ENCODE data around the gene CSPG4.
A peak's percentile ranks its signal among the peaks of the same experiment; 100 is the strongest.

CSPG4 gene

GRCh38 chr15:75663931-75664421, 48.7 kb downstream of the CSPG4 start:
- peak; percentile 85 for DNase-seq

DNA sequence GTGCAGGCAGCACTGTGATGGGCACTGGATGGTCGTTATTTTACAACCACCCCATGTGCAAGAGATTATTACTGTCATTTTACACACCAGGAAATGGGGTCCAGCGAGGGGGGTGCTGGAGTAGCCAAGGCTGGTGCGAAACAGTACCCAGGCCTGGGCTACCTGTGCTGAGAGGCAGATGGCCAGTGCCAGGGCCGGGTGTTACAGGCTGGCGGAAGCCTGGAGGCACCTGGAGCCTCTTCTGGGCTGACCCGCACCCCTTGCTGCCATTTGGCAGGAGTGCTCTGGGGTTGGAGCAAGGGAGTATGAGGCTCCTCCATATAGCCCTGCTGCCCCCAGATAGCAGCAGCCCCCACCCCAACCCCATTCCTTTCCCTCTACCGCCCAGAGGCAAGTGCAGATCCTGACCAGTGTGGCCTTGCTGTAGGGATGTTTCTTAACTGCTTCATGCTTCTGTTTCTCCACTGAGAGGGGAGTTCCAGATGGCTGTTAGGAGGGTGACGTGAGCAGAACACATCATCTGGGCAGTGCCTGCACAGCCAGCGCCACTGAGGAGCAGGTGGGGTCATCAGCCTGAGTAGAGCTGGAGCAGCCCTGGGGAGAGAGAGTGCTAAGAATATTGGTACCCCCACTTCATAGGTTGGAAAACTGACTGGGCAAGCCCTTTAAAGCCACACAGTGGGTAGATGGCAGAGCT, 49.7 kb downstream of the CSPG4 start:
- DNase-seq = peak; percentile 21

DNA sequence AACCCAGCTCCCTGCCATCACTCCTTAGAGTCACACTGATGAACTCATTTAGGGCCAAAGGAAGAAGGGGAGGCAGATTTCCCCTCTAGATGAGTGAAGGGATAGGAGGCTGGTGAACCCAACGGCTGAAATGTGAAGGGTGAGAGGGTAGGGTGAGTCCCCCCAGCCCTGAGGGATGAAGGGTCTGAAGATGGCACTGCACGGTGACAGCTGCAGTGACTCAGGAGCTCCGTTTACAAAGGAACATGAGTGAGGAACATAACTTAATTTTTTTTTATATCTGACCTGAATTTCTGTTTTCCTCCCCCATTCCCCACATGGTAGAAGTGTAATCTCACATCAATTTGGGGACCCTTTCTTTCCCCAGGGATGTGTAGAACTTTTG, 50.9 kb downstream of the CSPG4 start:
- DNase-seq = no peak

DNA sequence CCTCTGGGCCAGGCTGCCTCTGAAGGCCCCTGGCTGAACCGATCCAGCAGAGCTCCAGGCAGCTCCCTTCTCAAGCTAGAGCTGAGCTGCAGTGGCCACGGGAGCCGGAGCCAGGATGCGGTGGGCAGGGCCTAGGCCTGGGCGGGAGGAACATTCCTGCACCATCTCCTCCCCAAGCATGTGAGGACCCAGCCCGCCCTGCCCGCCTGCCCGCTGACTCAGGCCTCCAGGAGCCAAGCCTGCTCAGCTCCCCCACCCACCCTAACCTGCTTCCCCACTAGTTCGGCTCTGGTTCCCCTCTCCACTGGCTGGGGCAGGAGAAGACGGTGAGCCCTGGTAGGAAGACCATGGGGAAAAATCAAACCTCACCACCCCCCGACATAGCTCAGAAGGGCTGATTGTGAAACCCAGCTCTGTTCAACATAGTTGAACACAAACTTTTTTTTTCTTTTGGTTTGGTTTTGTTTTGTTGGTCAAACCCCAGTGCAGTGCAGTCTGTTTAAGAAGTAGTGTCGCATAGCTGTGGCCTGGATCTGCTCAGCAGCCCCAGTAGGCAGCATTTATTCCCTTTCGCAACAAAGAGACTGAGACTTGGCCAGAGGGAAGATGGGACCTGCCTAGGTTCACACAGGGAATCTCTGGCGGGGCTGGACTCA, 51.4 kb downstream of the CSPG4 start:
- DNase-seq = no peak

GRCh38 chr15:75659928-75660645, 52.6 kb downstream of the CSPG4 start:
- DNase-seq = peak; percentile 40

- DNase-seq = no peak
Measured at GRCh38 chr15:75659141-75659771, 53.4 kb downstream of the CSPG4 start.

GRCh38 chr15:75656813-75657212, 55.8 kb downstream of the CSPG4 start:
- no peak for DNase-seq

DNA sequence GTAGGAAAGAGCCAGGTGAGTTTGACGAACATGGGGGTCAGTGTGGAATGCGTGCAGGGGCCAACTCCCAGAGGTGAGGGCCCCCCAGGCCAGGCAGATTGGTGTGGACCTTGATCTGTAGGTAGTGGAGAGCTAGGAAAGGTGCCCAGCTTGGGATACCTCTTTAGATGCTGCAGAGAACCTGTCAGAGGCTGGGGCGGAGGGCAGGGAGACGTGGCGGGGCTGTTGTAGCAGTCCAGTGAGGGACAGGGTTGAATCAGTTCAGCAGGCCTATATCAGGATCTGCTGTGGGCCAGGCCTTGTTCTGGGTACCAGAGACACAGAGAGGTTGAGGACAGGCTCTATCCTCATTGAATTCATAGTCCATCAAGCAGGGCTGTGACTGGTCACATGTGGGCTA, 56.3 kb downstream of the CSPG4 start:
- DNase-seq = no peak

DNA sequence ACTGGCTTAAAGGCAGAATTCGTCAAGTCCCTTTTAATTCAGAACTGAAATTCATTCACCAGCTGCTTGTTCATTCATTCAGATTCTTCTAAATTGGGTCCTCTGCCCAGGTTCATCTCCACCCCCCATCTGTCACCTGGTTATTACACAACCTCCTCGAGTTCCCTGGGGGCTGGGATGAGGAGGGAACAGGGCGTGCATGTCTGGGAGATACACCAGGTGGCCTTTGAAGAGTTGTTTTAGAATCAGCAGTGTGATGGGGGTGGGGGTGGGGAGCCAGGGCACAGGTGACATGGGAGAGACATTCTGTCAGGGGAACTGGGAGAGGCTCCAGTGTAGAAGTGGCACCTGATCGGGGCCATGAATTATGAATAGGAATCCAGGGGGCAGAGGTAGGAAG, 56.7 kb downstream of the CSPG4 start:
- peak; percentile 82 for DNase-seq

GRCh38 chr15:75654201-75654907, 58.3 kb downstream of the CSPG4 start:
- no peak for DNase-seq

GRCh38 chr15:75653347-75653913, 59.2 kb downstream of the CSPG4 start:
- no peak for DNase-seq

DNA sequence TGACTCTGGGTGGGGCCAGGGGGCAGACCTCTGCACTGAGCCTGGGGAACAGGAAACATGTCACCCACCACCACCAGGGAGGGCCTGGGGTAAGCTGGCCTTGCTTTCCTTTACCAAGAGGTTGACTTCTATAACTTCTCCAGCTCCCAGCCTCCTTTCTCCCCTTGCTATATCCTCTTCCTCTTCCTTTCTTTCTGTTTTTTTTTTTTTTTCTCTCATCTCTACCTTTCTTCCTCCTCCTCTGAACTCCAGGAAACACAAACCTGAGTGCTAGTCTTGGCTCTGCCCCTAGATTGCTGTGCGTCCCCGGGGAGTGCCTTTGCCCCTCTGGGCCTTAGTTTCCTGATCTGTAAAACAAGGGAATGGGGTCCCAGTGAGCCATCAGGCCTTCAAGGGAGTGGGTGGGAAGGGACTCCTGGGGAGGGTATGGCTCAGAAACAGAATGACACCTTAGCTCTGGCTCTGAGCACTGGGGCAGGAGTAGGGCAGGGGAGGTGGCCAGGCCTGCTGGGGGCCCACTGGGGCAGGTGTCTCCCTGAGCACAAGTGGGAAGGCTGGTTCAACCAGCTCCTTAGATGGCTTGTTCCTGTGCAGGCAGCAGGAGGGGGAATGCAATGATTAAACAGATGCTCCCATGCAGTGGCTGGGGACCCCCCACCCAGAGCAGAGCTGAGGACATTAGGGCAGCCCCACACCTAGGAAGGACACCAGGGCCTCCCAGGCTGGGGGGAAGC, 60.7 kb downstream of the CSPG4 start:
- DNase-seq = peak; percentile 46

DNA sequence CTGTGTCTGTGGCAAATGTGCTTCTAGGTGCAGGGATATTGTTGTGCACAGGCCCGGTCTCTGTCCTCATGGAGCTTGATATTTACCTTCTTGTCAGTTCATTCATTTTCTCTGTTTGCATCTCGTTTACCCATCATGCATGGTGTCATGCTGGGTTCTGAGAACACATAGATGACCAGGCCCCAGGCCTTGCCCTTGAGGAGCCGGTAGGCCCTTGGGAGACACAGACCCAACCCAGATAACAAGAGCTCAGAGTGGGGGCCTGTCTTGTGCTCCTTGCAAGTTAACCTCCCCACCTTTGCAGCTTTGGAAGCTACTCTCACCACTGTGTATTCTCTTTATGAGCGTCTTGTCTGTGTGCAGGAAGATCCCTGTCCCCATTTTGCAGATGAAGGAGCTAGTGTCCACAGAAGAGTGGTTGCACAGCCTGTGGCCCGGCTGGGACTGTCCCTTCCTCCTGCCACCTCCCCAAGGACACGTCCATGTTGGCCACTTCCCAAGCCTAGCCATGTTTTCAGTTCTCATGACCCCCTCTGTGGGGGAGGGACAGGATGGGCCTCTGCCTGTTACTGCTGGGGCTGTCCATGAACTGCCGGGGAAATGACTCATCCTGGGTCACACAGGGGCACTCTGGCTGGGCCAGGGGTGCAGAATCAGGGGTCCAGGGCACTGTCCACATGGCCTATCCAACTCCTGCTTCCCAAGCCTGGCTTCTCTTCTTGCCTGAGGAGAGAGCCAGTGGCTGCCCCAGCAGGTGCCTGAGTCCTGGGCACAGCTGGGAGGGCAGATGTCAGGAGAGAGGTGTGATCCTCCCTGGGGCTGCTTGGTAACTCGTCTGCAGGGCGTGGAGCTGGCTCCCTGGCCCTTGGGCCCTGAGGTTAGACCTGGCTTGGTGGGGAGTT, 61.5 kb downstream of the CSPG4 start:
- DNase-seq = peak; percentile 43

DNA sequence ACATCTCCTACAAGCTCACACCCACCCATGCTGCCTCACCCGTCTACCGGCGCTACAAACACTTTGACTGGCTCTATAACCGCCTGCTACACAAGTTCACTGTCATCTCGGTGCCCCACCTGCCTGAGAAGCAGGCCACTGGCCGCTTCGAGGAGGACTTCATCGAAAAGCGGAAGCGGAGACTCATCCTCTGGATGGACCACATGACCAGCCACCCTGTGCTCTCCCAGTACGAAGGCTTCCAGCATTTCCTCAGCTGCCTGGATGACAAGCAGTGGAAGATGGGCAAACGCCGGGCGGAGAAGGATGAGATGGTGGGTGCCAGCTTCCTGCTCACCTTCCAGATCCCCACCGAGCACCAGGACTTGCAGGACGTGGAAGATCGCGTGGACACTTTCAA, 62.8 kb downstream of the CSPG4 start:
- no peak for DNase-seq

- DNase-seq = no peak
Measured at GRCh38 chr15:75649045-75649761, 63.4 kb downstream of the CSPG4 start.

- DNase-seq = peak; percentile 60
Measured at GRCh38 chr15:75648156-75649000, 64.3 kb downstream of the CSPG4 start.

GRCh38 chr15:75647370-75648155, 65.1 kb downstream of the CSPG4 start, which contains the start of gene SNX33:
Gene SNX33, plus strand, starts transcription at chr15:75647912. Its CDS starts 1,191 bp downstream, at chr15:75649103.
- DNase-seq = peak; percentile 86

- peak; percentile 73 for DNase-seq
Measured at GRCh38 chr15:75646944-75647364, 65.7 kb downstream of the CSPG4 start.
